B cell (primary cell): ENCODE measurements around the gene TIAM1. TPM values are rescaled to one million over a fixed set of nuclear protein-coding genes. Genes with fewer than 3 reads are reported as not detected.

Source experiments
- ATAC-seq: fragments of 200-7000 bp; cut with Tn5 transposase; one replicate; pipeline ENCODE4 v1.10.0; 2021; ENCODE audit warnings: low read depth, mild to moderate bottlenecking, moderate number of reproducible peaks, moderate library complexity
- CTCF ChIA-PET: fragments of 350-600 bp; sonication (Branson Sonifier 250); formaldehyde crosslinking; loops from one replicate; lab custom pipeline; 2021; ENCODE audit warnings: antibody characterized with exemption, inconsistent platforms; lab: Charles Lee
- POLR2A ChIA-PET: fragments of 350-600 bp; sonication (Branson Sonifier 250); formaldehyde crosslinking; loops from one replicate; lab custom pipeline; 2021; ENCODE audit warnings: antibody characterized with exemption; lab: Charles Lee
- DNase-seq: peaks from one replicate; pipeline ENCODE4 v3.0.0; 2013
- H2AFZ ChIP-seq: 2 replicates; pipeline ENCODE4 v1.6.1; 2012; ENCODE audit warnings: mild to moderate bottlenecking, low read depth, low read length; ENCODE audit not compliant: insufficient read depth, poor library complexity, severe bottlenecking
- H3K27ac ChIP-seq, 2 donors: 1 replicate in 1 of 2; 2 replicates in 1 of 2; pipeline ENCODE4 v1.5.1; 2012 to 2013; ENCODE audit warnings: low read length in 2 of 2, mild to moderate bottlenecking in 2 of 2, moderate library complexity in 1 of 2
- H3K27me3 ChIP-seq, 4 experiments: fragments of 200-600 bp in 1 of 4; sonication (generic) in 1 of 4; replicated peaks in 1 of 4; 1 replicate in 2 of 4; 2 replicates in 2 of 4; pipeline versions ENCODE4 v1.6.1 to v1.7.0; 2013 to 2016; ENCODE audit warnings: low read length in 3 of 4, mild to moderate bottlenecking in 2 of 4, mixed read lengths in 1 of 4, moderate library complexity in 1 of 4; ENCODE audit not compliant: insufficient read depth in 4 of 4, control insufficient read depth in 3 of 4; ENCODE audit errors: control extremely low read depth in 1 of 4
- H3K36me3 ChIP-seq, 2 experiments: replicated peaks in 1 of 2; 1 replicate in 1 of 2; 2 replicates in 1 of 2; pipeline versions ENCODE4 v1.6.1 to v1.7.1; 2013; ENCODE audit warnings: low read length in 1 of 2; ENCODE audit not compliant: insufficient read depth in 2 of 2, control insufficient read depth in 1 of 2; ENCODE audit errors: control extremely low read depth in 1 of 2, extremely low read depth in 1 of 2
- H3K4me1 ChIP-seq, 2 donors: fragments of 200-600 bp in 1 of 2; sonication (generic) in 1 of 2; 1 replicate in 1 of 2; 2 replicates in 1 of 2; pipeline versions ENCODE4 v1.5.1 to v1.6.1; 2013 to 2017; ENCODE audit warnings: low read length in 2 of 2; ENCODE audit not compliant: control insufficient read depth in 2 of 2, insufficient read depth in 2 of 2
- H3K4me2 ChIP-seq: replicated peaks from 2 replicates; pipeline ENCODE3; 2012; ENCODE audit warnings: mild to moderate bottlenecking, low read depth, low read length; ENCODE audit not compliant: poor library complexity, severe bottlenecking
- H3K4me3 ChIP-seq, 5 experiments: fragments of 200-600 bp in 1 of 5; sonication (generic) in 1 of 5; 1 replicate in 3 of 5; 2 replicates in 2 of 5; pipeline versions ENCODE4 v1.5.1 to v1.7.0; 2011 to 2016; ENCODE audit warnings: low read length in 4 of 5, mild to moderate bottlenecking in 4 of 5, low read depth in 2 of 5, control low read depth in 1 of 5, moderate library complexity in 1 of 5; ENCODE audit not compliant: insufficient read depth in 1 of 5; ENCODE audit errors: control extremely low read depth in 1 of 5, extremely low read depth in 1 of 5
- H3K79me2 ChIP-seq: fragments of 200-600 bp; sonication (generic); one replicate; pipeline ENCODE4 v1.6.0; 2016; ENCODE audit warnings: low read length; ENCODE audit not compliant: control insufficient read depth, insufficient read depth
- H3K9ac ChIP-seq: fragments of 200-600 bp; sonication (generic); 2 replicates; pipeline ENCODE4 v1.6.1; 2017; ENCODE audit warnings: mild to moderate bottlenecking, low read length, moderate library complexity
- H3K9me3 ChIP-seq, 3 donors: one replicate each; pipeline versions ENCODE4 v1.6.1 to v1.7.1; 2013; ENCODE audit warnings: low read length in 2 of 3; ENCODE audit not compliant: control insufficient read depth in 2 of 3, insufficient read depth in 1 of 3; ENCODE audit errors: control extremely low read depth in 1 of 3
- H4K20me1 ChIP-seq: 2 replicates; pipeline ENCODE4 v1.6.0; 2012; ENCODE audit warnings: mild to moderate bottlenecking, low read length; ENCODE audit not compliant: insufficient read depth, control insufficient read depth, poor library complexity, severe bottlenecking
- H3K27ac Mint-ChIP-seq: one replicate; pipeline ENCODE4 v1.8.0; 2021; ENCODE audit warnings: mixed read lengths
- H3K27me3 Mint-ChIP-seq: one replicate; pipeline ENCODE4 v1.8.0; 2021; ENCODE audit warnings: mixed read lengths
- H3K4me1 Mint-ChIP-seq: one replicate; pipeline ENCODE4 v1.8.0; 2021; ENCODE audit warnings: mixed read lengths
- H3K4me3 Mint-ChIP-seq: one replicate; pipeline ENCODE4 v1.8.0; 2021; ENCODE audit warnings: mixed read lengths
- H3K9me3 Mint-ChIP-seq: one replicate; pipeline ENCODE4 v1.8.0; 2022; ENCODE audit warnings: mixed read lengths; ENCODE audit not compliant: insufficient read depth
- CTCF ChIP-seq: fragments of 200-600 bp; IDR thresholded peaks from one replicate; pipeline ENCODE4 v1.8.0; 2022; ENCODE audit warnings: antibody characterized with exemption, mild to moderate bottlenecking
- EZH2 ChIP-seq: IDR thresholded peaks from 2 replicates; pipeline ENCODE4 v1.6.1; 2012; ENCODE audit warnings: borderline replicate concordance, low read depth, mild to moderate bottlenecking, moderate library complexity, low read length; ENCODE audit not compliant: insufficient read depth, poor library complexity, severe bottlenecking
- WGBS: methylation state at CpG from one replicate; pipeline ENCODE4 v1.1.5; 2013; ENCODE audit warnings: missing lambda C conversion rate; ENCODE audit not compliant: insufficient coverage; 5-methylcytosine and 5-hydroxymethylcytosine counted together
- intact Hi-C: fragments of 100-400 bp; cut with micrococcal nuclease; formaldehyde crosslinking; loops from one replicate; pipeline ENCODE4 v1.10.0; 2022
- polyA plus RNA-seq: library from polyadenylated mRNA; depleted of rRNA; stranded (reverse); fragments of >200 nt; gene quantifications from 2 replicates; pipeline ENCODE4 v1.2.3, GENCODE V29; 2012
- total RNA-seq, 2 donors: library from RNA; stranded (reverse); fragments of 120-200 nt in 1 of 2; gene quantifications; 1 replicate in 1 of 2; 2 replicates in 1 of 2; pipeline versions ENCODE4 v1.2.3 to v1.2.4, GENCODE V29; 2013 to 2022

TIAM1 gene
- total and polyA plus RNA-seq, 2 donors (not counting 1 experiment from before 2014, with no cell fraction given): 0.51 to 1.0 TPM

GRCh38 chr21:31194510-31195293 is 149.4 kb downstream of the TIAM1 start:
- H3K9me3 ChIP-seq: no peaks in the 10 kb centered on the region
- H3K4me1 Mint-ChIP-seq: peaks cover 4% of the 10 kb centered on the region
- H3K9ac ChIP-seq: no peak overlapping the region
- H3K9me3 Mint-ChIP-seq: no peaks in the 10 kb centered on the region
- no peaks in the 10 kb centered on the region for H4K20me1 ChIP-seq
- no peak overlapping the region for H3K27ac Mint-ChIP-seq
- H3K79me2 ChIP-seq: no peaks in the 10 kb centered on the region
- H2AFZ ChIP-seq: no peak overlapping the region
- H3K36me3 ChIP-seq: no peaks in the 10 kb centered on the region
- POLR2A ChIA-PET: no interaction called here
- 100% methylated on average over 2 of the region's 5 CpGs for WGBS
- no peak overlapping the region for H3K27ac ChIP-seq
- peaks cover 3% of the 10 kb centered on the region for H3K27me3 Mint-ChIP-seq
- no peak overlapping the region for H3K4me2 ChIP-seq
- TF ChIP-seq CTCF (no peak), EZH2 (no peak)
- H3K4me3 ChIP-seq: no peak overlapping the region
- CTCF ChIA-PET: interaction anchor here (1.3 to 2.0 kb wide), 3 partner anchors 11 to 386 kb away, joined by 3 to 15 read pairs (median 3); no protein-coding TSS in a partner anchor
- intact Hi-C loops: no loop called here
- no peak overlapping the region for H3K4me3 Mint-ChIP-seq
- H3K4me1 ChIP-seq: no peaks in the 10 kb centered on the region
- DNase-seq: no peak
- no peaks in the 10 kb centered on the region for H3K27me3 ChIP-seq
- no peak for ATAC-seq

DNA sequence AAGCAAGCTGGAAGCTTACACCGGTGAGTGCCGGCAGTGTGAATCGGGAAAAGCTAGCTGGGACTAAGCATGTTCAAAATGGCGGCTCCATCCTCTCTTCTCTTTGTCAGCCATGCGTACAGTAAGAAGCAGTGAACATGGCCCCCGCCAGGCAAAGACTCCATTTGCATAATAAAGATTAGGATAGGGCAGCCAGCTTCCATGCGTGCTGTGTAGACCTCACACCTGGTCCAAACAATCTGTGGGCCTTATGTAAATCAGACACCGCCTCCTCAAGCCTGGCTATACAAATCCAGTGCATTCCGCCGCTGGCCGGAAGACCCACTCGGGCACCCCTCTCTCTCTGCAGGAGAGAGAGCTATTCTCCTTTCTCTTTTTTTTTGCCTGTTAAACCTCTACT is 150.3 kb downstream of the TIAM1 start:
- H3K9me3 ChIP-seq: no peaks in the 10 kb centered on the region
- Mint-ChIP-seq H3K27me3 (peaks cover 3% of the 10 kb centered on the region), H3K9me3 (no peaks in the 10 kb centered on the region), H3K4me1 (peaks cover 4% of the 10 kb centered on the region), H3K4me3 (no peak overlapping the region), H3K27ac (no peak overlapping the region)
- no peak overlapping the region for H2AFZ ChIP-seq
- POLR2A ChIA-PET: no interaction called here
- H3K4me2 ChIP-seq: no peak overlapping the region
- CTCF ChIA-PET: interaction anchor here (2.0 kb wide), 1 partner anchor 387 kb away, joined by 6 read pairs; no protein-coding TSS in a partner anchor
- intact Hi-C loops: no loop called here
- WGBS: 98% methylated on average over 11 of the region's 12 CpGs
- no peak overlapping the region for H3K9ac ChIP-seq
- H3K4me3 ChIP-seq: no peak overlapping the region
- H3K27me3 ChIP-seq: no peaks in the 10 kb centered on the region
- TF ChIP-seq CTCF (no peak), EZH2 (no peak)
- no peaks in the 10 kb centered on the region for H3K4me1 ChIP-seq
- no peak overlapping the region for H3K27ac ChIP-seq
- ATAC-seq (no peak), DNase-seq (no peak)
- H4K20me1 ChIP-seq: no peaks in the 10 kb centered on the region
- no peaks in the 10 kb centered on the region for H3K36me3 ChIP-seq
- H3K79me2 ChIP-seq: no peaks in the 10 kb centered on the region
